A204.1 (cell line): ENCODE measurements around the gene LRMDA.
"Not testable (repeated sequence)": the region's sequence is repeated elsewhere in the genome, so short reads cannot be mapped to it uniquely, and the experiment has no call there.

ENCODE experiments used
- FAIRE-seq: peaks from 2 replicates; lab custom pipeline; 2012; peaks lifted over from hg19 to GRCh38; lab: Jason Lieb, UNC

The LRMDA gene

DNA sequence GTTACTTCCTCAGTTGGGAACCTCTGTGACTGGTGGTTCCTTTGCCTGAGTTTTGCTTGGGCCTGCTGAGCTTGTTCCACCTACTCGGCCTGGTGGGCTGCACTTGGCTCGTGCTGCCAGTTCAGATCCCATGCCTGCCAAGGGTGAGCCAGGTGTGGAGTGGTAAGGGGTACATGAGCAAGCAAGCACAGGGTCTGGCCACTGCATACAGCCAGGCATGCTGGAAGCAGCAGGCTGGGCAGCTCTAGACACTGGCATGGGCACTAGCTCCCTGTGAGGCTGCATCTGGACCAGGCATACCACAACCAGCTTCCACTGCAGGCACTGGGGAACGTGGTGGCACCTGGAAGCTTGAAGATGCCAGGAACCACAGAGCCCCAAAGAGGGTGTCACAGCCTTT, 624.0 kb downstream of the LRMDA start:
- no peak for FAIRE-seq

DNA sequence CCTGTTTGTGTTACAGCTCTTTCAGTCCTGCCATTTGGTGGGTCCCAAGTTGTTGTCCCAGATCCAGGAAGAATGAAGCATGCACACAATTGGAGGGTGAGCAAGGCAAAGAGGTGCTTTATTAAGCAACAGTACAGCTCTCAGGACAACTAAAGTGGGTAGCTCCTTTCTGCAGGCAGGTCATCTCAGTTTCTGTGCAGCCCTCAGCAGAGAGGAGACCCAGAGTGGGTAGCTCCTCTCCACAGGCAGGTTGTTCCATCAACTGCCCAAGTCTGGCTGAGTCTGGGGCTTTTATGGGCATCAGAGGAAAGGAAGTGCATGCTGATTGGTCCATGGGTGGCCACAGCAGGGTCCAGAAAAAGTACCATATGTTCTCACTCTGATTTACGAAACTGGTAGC, 624.5 kb downstream of the LRMDA start:
- FAIRE-seq = no peak

GRCh38 chr10:76060993-76061392, 629.6 kb downstream of the LRMDA start:
- not testable (repeated sequence) for FAIRE-seq

GRCh38 chr10:76066457-76066856, 635.0 kb downstream of the LRMDA start:
- no peak for FAIRE-seq

GRCh38 chr10:76067447-76067846, 636.0 kb downstream of the LRMDA start:
- FAIRE-seq = no peak

- no peak for FAIRE-seq
Observed at GRCh38 chr10:76068856-76069255, 637.4 kb downstream of the LRMDA start.

GRCh38 chr10:76070916-76071315, 639.5 kb downstream of the LRMDA start:
- FAIRE-seq = no peak

DNA sequence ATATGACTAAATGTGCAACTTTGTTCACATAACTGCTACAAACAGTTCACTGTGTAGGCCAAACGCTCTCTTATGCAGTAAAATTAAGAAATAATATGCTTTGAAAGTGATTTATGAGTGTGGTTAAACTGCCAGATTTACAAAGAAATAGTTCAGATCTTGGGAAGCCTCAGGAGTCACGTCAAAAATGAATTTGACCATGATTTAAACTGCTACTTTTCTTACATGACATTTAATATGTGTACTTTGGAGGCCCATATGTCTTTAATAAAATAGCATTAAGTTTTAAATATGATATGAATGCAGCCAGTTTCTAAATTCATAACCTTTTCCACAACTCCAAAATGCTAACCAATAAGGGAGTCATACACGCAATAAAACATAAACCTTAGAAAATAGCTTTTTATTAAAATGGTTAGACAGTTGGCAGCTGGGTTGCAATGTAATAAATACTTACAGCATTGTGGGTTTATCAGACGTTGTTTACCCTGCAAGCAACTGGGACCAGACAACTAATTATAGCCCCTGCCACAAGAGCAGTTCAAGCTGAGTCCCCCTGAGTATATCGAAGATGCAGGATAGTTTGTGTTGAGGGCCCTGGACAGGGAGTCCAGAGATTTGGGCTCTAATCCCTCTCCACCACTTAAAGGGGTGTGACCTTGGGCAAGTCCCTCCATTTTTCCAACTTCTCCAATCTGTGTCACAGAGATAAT, 640.4 kb downstream of the LRMDA start:
- no peak for FAIRE-seq

GRCh38 chr10:76072384-76072783, 641.0 kb downstream of the LRMDA start:
- no peak for FAIRE-seq

DNA sequence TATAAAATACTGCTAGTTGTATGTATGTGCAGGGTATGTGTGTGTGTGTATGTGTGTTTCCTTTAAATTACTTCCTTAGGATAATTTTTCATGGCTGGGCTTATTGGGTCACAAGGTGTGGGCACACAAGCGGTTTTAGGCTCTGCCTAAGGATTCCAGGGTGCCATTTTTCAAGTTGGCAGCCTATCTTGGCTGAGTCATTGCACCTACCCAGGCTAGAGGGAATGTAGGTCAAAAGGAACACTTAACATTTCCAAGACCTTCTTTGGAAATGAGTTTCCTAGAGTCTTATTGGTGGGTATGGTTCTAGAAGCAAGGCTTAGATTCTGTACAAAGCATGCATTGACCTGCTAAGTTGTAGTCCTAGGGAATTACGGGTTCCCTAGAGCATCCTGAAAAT, 642.1 kb downstream of the LRMDA start:
- FAIRE-seq = no peak

DNA sequence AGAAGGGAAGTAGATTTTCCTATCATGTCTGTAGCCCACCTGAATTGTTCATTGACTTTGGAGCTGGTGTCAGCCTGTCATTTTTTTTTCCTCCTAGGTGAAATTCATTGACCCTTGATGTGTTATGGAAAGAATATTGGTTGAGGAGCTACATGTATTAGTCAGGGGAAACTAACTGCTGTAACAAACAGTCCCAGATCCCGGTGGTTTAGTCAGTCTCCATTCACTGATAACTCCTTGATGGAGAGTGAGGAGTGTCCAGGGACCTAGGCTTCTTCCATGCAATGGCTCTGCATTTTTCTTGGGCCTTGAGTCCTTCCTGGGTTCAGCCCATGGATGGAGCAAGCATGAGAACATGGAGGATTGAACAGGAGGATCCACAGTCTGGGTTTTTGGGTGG, 643.2 kb downstream of the LRMDA start:
- no peak for FAIRE-seq

DNA sequence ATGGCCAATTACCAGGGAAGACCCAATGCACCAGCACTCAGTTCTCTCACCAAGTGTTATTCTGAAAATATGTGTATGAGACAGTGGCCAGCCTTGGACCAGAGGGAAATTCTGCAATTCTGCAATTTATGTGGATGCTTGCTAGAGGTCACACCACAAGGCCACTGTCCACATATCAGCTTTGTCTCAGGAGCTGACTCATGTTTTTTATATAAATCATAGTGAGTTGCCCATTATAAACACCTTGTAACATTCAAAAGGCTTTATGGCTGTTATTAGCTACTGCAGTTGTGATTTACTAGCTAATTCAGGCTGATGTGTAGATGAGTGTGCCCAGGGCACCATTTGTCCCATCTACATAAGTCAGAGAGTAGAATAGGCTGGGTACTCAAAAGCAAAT, 649.0 kb downstream of the LRMDA start:
- FAIRE-seq = no peak

GRCh38 chr10:76080991-76081390, 649.6 kb downstream of the LRMDA start:
- no peak for FAIRE-seq

DNA sequence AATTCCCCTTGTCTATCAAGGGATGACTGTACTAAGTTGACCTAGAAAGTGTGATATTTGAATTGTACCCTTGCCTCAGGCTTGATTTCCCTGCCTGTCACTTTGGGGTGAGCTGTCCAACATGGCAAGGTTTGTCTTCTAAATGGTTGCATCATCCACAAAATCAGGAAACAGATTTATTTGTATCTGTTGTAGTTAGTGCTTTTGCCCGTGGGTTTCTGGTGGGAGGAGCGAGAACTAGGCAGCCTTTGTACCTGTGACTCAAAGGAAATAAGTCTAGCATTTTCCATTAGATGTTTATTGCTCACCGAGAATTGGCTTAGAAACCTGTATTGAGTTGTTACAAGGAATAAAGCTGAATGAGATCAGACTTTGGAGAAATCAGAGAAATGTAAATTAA, 650.8 kb downstream of the LRMDA start:
- FAIRE-seq = no peak

GRCh38 chr10:76082956-76083355, 651.5 kb downstream of the LRMDA start:
- no peak for FAIRE-seq

DNA sequence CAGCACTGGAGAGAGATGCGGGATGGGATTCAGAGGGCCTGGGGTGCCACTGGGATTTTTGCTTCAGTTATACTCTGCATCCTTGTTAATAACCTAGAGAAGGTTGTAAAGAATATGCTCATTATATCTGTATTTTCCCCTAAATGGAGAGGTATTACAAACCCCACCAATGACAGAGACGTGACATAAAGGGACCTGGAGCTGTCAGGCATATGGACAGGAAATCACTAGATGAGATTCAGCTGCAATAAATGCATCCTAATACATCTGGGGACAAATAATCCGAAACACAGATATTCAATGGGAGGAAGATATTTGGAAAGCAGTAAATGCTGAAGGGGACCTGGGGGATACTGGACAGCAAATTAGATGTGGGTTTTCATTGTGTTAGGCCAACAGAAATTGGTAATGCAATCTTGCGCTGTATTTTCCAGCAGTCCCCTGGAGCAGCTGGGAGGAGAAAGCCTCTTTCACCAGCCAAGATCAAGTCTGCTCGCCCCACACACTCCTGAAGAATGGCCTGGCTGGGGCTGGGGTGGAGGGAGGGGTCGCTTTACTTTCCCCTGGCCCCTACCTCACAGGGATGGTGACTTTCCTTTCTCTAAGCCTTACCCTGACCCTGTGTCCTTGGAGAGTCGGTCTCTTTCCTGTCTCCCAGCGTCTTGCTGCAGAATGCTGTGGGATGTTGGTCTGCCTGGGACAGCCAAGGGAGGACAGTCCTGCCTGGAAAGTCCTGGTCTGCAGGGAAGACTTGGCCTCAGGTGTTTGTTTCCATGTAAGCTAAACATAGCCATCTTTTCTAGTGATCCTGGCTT, 653.8 kb downstream of the LRMDA start:
- no peak for FAIRE-seq

DNA sequence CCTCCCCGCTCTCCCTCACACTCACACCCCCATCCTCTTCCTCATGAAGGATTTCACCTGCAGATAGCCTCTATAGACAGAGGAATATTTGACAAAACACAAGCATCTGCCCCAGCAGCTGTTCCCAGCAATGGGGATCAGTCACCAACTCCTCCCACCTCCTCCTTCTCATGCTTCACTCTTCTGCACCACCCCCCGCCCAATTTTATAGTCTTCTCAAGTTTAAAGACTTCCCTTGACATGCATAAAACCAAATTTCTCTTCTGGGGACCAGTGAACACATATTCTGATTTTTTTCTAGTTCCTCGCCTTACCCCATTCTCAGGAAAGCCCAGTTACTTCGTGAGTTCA, 654.4 kb downstream of the LRMDA start:
- FAIRE-seq = no peak

- FAIRE-seq = no peak
Observed at GRCh38 chr10:76086170-76086760, 654.8 kb downstream of the LRMDA start.

DNA sequence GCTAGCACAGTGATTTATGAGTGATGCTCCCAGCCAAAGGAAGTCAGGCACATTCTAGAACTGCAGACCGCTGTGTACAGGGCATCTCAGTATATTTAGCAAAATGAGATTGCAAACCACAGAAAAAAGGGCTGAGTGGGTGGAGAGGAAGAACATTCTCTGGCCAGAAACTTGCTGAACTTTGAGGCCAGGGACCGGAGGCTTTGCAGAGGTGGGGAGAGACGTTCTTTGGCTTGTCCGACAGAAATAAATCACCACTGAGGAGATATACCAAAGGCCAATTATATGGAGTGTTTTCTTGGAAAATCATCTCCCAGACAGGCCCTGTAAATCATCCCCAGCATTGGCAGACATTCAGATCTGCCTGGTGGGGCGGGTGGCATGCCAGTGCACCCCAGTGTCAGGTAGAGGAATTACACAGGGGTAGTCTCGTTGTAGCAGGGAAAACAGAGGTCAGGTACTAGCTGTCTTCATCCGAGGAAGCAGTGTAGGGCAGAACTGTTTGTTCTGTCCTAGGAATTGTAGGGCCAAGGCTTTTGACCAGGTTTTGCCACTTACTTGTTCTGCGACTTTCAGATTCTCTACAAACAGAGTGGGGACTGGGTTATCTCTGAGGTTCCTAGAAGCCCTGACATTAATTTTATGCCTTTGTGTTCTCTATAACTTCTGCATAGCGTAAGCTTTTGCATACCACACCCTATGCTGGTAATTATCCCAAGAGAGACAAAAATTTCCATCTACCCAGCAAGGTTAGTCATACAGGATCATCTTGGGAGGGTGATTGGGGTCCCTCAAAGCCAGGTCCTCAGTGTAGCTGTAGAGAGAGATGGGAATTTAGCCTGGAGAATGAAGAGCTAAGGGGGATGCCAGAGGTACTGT, 655.6 kb downstream of the LRMDA start:
- no peak for FAIRE-seq

- no peak for FAIRE-seq
Observed at GRCh38 chr10:76088008-76088407, 656.6 kb downstream of the LRMDA start.

- FAIRE-seq = no peak
Observed at GRCh38 chr10:76088980-76089379, 657.6 kb downstream of the LRMDA start.

DNA sequence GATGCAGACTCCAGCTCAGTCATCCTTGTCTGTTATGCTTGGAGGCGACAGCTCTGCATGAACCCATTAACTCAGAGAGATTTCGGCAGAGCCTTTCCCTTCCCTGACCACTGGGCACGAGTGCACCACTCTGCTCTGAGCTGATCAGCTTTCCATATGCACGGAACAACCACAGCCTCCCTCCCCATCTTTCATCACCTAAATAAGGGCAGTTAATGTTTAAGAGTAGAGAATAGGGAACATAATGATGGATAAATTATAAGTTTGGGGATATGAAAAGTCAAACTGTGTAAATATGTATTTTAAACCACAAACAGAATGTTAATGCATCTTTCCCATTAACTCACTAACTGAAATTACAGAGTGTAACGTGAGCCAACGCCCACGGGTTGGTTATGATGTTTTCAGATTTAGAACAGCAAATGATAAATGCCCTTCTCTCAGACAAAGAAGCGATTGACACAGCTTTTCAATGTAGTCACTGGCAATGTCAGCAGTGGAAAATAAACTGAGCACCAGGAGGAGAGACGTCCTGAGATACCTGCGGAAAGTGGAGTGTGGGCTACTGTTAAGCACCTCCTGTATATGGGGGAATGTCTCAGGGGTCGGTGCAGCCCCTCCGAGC, 658.2 kb downstream of the LRMDA start:
- no peak for FAIRE-seq
